Endothelial cell of umbilical vein (primary cell): ENCODE measurements around the gene B4GALNT3. TPM values are rescaled to one million over a fixed set of nuclear protein-coding genes. Genes with fewer than 3 reads are reported as not detected.

Experiments
- BruUV-seq: library from RNA; stranded (reverse); fragments of 400-500 nt; replicated peaks from 2 replicates; lab custom pipeline; 2021; lab: Mats Ljungman, UMichigan
- CTCF ChIA-PET: fragments of 300-600, 350-600 bp; sonication (Branson Sonifier 250); formaldehyde crosslinking; loops from one replicate; lab custom pipeline; 2021; ENCODE audit warnings: antibody characterized with exemption, inconsistent platforms; lab: Charles Lee
- POLR2A ChIA-PET: fragments of 300-600, 350-600 bp; sonication (Branson Sonifier 250); formaldehyde crosslinking; loops from one replicate; lab custom pipeline; 2021; ENCODE audit warnings: antibody characterized with exemption, inconsistent platforms; lab: Charles Lee
- DNase-seq: peaks from one replicate; pipeline ENCODE4 v3.0.0-alpha.2; 2011; ENCODE audit warnings: low read depth, low spot score
- FAIRE-seq: peaks from 2 replicates; lab custom pipeline; 2011; peaks lifted over from hg19 to GRCh38; lab: Jason Lieb, UNC
- H2AFZ ChIP-seq: 2 replicates; pipeline ENCODE4 v1.6.0; 2012; ENCODE audit warnings: low read depth, low read length, control low read depth, inconsistent platforms
- H3K27ac ChIP-seq: 2 replicates; pipeline ENCODE4 v1.5.1; 2011; ENCODE audit warnings: low read depth, mild to moderate bottlenecking, control low read depth, low read length, moderate library complexity; ENCODE audit not compliant: insufficient read depth
- H3K27me3 ChIP-seq, 2 experiments: 2 replicates each; pipeline versions ENCODE4 v1.6.0 to v1.6.1; 2011; ENCODE audit warnings: low read length in 2 of 2, mixed read lengths in 1 of 2; ENCODE audit not compliant: control insufficient read depth in 2 of 2, insufficient read depth in 2 of 2
- H3K36me3 ChIP-seq, 2 experiments: 2 replicates in 1 of 2; 3 replicates in 1 of 2; pipeline ENCODE4 v1.5.1; 2011; ENCODE audit warnings: low read length in 2 of 2, mild to moderate bottlenecking in 1 of 2, moderate library complexity in 1 of 2; ENCODE audit not compliant: control insufficient read depth in 2 of 2, insufficient read depth in 2 of 2; ENCODE audit errors: extremely low read depth in 1 of 2
- H3K4me1 ChIP-seq: 3 replicates; pipeline ENCODE4 v1.5.1; 2011; ENCODE audit warnings: mild to moderate bottlenecking, low read length; ENCODE audit not compliant: control insufficient read depth, insufficient read depth; ENCODE audit errors: extremely low read depth
- H3K4me2 ChIP-seq: 2 replicates; pipeline ENCODE4 v1.6.1; 2011; ENCODE audit warnings: low read length, control low read depth, mixed read lengths; ENCODE audit not compliant: insufficient read depth
- H3K4me3 ChIP-seq, 3 experiments: fragments of 200-600 bp in 1 of 3; sonication (generic), shearing (Covaris generic) in 1 of 3; replicated peaks in 1 of 3; 2 replicates each; pipeline ENCODE4 v1.5.1; 2011 to 2016; ENCODE audit warnings: control low read depth in 3 of 3, low read length in 3 of 3, mild to moderate bottlenecking in 2 of 3, inconsistent platforms in 1 of 3, low read depth in 1 of 3, moderate library complexity in 1 of 3; ENCODE audit not compliant: insufficient read depth in 1 of 3
- H3K79me2 ChIP-seq: 2 replicates; pipeline ENCODE4 v1.6.0; 2012; ENCODE audit warnings: low read length, inconsistent platforms; ENCODE audit not compliant: control insufficient read depth, insufficient read depth
- H3K9ac ChIP-seq: replicated peaks from 2 replicates; pipeline ENCODE3; 2011; ENCODE audit warnings: low read length, control low read depth; ENCODE audit not compliant: insufficient read depth; ENCODE audit errors: extremely low read depth
- H3K9me1 ChIP-seq: replicated peaks from 3 replicates; pipeline ENCODE4 v1.6.0; 2011; ENCODE audit warnings: mild to moderate bottlenecking, low read length; ENCODE audit not compliant: control insufficient read depth, insufficient read depth; ENCODE audit errors: extremely low read depth
- H3K9me3 ChIP-seq: replicated peaks from 2 replicates; pipeline ENCODE4 v1.5.1; 2012; ENCODE audit warnings: low read length, inconsistent platforms; ENCODE audit not compliant: control insufficient read depth, insufficient read depth
- H4K20me1 ChIP-seq: replicated peaks from 2 replicates; pipeline ENCODE3; 2011; ENCODE audit warnings: mild to moderate bottlenecking, low read length; ENCODE audit not compliant: control insufficient read depth, insufficient read depth; ENCODE audit errors: extremely low read depth
- EZH2 ChIP-seq: IDR thresholded peaks from 2 replicates; pipeline ENCODE4 v1.6.1; 2012; ENCODE audit warnings: borderline replicate concordance, low read depth, mild to moderate bottlenecking, moderate library complexity, low read length, inconsistent platforms; ENCODE audit not compliant: severe bottlenecking
- FOS ChIP-seq: IDR thresholded peaks from 2 replicates; pipeline ENCODE4 v1.6.1; 2011; ENCODE audit warnings: mild to moderate bottlenecking, low read length, moderate library complexity, borderline replicate concordance; ENCODE audit not compliant: insufficient read depth
- GATA2 ChIP-seq: IDR thresholded peaks from 2 replicates; pipeline ENCODE4 v1.7.0; 2011; ENCODE audit warnings: low read depth, mild to moderate bottlenecking, moderate library complexity, mixed read lengths, low read length; ENCODE audit not compliant: insufficient read length, insufficient read depth
- JUN ChIP-seq: IDR thresholded peaks from 2 replicates; pipeline ENCODE4 v1.6.1; 2011; ENCODE audit warnings: borderline replicate concordance, low read depth; ENCODE audit not compliant: insufficient read length, insufficient read depth
- MYC ChIP-seq: IDR thresholded peaks from one replicate; pipeline ENCODE4 v1.6.1; 2011; ENCODE audit warnings: mild to moderate bottlenecking, low read depth, low read length
- POLR2A ChIP-seq: IDR thresholded peaks from 2 replicates; pipeline ENCODE4 v1.6.1; 2012; ENCODE audit warnings: low read depth, mild to moderate bottlenecking, control low read depth, low read length
- POLR2AphosphoS5 ChIP-seq: IDR thresholded peaks from 2 replicates; pipeline ENCODE4 v1.6.1; 2012; ENCODE audit warnings: low read depth, mild to moderate bottlenecking, control low read depth, low read length, moderate library complexity; ENCODE audit not compliant: insufficient read depth
- dilution Hi-C: fragments of 300-500 bp; cut with MboI; formaldehyde crosslinking; loops from one replicate; pipeline ENCODE4 v1.15.0; 2019; ENCODE audit warnings: low sequenced_read_pairs; ENCODE audit not compliant: extremely low pct_ligation_motif_present
- intact Hi-C: fragments of 100-400 bp; cut with micrococcal nuclease; formaldehyde crosslinking; loops from one replicate; pipeline ENCODE4 v1.10.0; 2022
- polyA plus RNA-seq, 4 experiments: library from polyadenylated mRNA; depleted of rRNA in 3 of 4; stranded (reverse) in 3 of 4; unstranded in 1 of 4; fragments of >200 nt; gene quantifications; 2 replicates each; pipeline versions ENCODE4 v1.2.1 to v1.2.3, GENCODE V29; 2011 to 2012; ENCODE audit warnings: missing spikeins in 1 of 4
- total RNA-seq: library from RNA; stranded (reverse); gene quantifications from 2 replicates; pipeline ENCODE4 v1.2.3, GENCODE V29; 2021
- TF ChIP-seq, protein P1 (sequence below): IDR thresholded peaks from 2 replicates; pipeline ENCODE4 v1.6.1; 2011; ENCODE audit not compliant: insufficient read depth, insufficient read length
- TF ChIP-seq, protein P2 (sequence below), 2 donors: IDR thresholded peaks; 1 replicate in 1 of 2; 2 replicates in 1 of 2; pipeline ENCODE4 v1.5.1; 2011; ENCODE audit warnings: low read length in 2 of 2, mild to moderate bottlenecking in 2 of 2, moderate library complexity in 2 of 2, control low read depth in 1 of 2, inconsistent platforms in 1 of 2, low read depth in 1 of 2; ENCODE audit not compliant: insufficient read depth in 1 of 2; ENCODE audit errors: extremely low read depth in 1 of 2

B4GALNT3 gene
- total and polyA plus RNA-seq, 2 donors (not counting 3 experiments of a cell fraction or from before 2014, with no cell fraction given) = 0.07 TPM; not detected in 1

GRCh38 chr12:575129-575502, 115.4 kb downstream of the B4GALNT3 start:
- Histone ChIP-seq H3K27ac (no peak overlapping the region), H2AFZ (peak overlapping the region; percentile 89), H3K9ac (no peak overlapping the region), H3K27me3 (no peaks in the 10 kb centered on the region), H3K9me1 (no peaks in the 10 kb centered on the region), H3K4me1 (peaks cover 29% of the 10 kb centered on the region), H3K9me3 (no peaks in the 10 kb centered on the region), H3K79me2 (no peaks in the 10 kb centered on the region), H3K36me3 (no peaks in the 10 kb centered on the region), H3K4me2 (no peak overlapping the region), H4K20me1 (no peaks in the 10 kb centered on the region), H3K4me3 (no peak overlapping the region)
- intact Hi-C loops (no loop called here), dilution Hi-C loops (no loop called here)
- ChIA-PET CTCF (interaction anchor here (1.1 to 8.1 kb wide), 16 partner anchors 14 to 1008 kb away, joined by 3 to 182 read pairs (median 10); partner anchors contain the start of genes RAD52 and WNK1), POLR2A (no interaction called here)
- TF ChIP-seq FOS = no peak
- TF ChIP-seq, protein P1, sequence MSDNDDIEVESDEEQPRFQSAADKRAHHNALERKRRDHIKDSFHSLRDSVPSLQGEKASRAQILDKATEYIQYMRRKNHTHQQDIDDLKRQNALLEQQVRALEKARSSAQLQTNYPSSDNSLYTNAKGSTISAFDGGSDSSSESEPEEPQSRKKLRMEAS = no peak
- no peak for TF ChIP-seq JUN
- TF ChIP-seq, protein P2, sequence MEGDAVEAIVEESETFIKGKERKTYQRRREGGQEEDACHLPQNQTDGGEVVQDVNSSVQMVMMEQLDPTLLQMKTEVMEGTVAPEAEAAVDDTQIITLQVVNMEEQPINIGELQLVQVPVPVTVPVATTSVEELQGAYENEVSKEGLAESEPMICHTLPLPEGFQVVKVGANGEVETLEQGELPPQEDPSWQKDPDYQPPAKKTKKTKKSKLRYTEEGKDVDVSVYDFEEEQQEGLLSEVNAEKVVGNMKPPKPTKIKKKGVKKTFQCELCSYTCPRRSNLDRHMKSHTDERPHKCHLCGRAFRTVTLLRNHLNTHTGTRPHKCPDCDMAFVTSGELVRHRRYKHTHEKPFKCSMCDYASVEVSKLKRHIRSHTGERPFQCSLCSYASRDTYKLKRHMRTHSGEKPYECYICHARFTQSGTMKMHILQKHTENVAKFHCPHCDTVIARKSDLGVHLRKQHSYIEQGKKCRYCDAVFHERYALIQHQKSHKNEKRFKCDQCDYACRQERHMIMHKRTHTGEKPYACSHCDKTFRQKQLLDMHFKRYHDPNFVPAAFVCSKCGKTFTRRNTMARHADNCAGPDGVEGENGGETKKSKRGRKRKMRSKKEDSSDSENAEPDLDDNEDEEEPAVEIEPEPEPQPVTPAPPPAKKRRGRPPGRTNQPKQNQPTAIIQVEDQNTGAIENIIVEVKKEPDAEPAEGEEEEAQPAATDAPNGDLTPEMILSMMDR (IDR thresholded peaks at IDR 0.05; ENCODE audit: extremely low read depth in 1 of 2, insufficient read depth in 1 of 2, low read depth in 1 of 2, low read length in 2 of 2) = no peak
- no peak for TF ChIP-seq POLR2A
- TF ChIP-seq GATA2 = no peak
- TF ChIP-seq EZH2 = no peak
- no peak for TF ChIP-seq MYC
- TF ChIP-seq POLR2AphosphoS5 = no peak
- FAIRE-seq (no peak), DNase-seq (no peak)
- BruUV-seq = no TSS peak
